Tibial nerve (tissue), 4 donors: ENCODE results near the gene MTHFD1L. TPM values are rescaled to one million over a fixed set of nuclear protein-coding genes. Genes with fewer than 3 reads are reported as not detected.
A peak's percentile ranks its signal among the peaks of the same experiment; 100 is the strongest.

Experiments used
- DNase-seq, 2 donors: peaks; one replicate each; pipeline ENCODE4 v3.0.0-alpha.2; 2019; ENCODE audit warnings: low spot score in 2 of 2
- H3K27ac ChIP-seq, 4 donors: fragments of 200-600 bp; sonication (generic) in 3 of 4; one replicate each; pipeline ENCODE4 v1.5.1; 2017 to 2019; ENCODE audit warnings: mild to moderate bottlenecking in 1 of 4
- H3K27me3 ChIP-seq, 2 donors: fragments of 200-600 bp; sonication (generic) in 1 of 2; one replicate each; pipeline versions ENCODE4 v1.5.1 to v1.6.0; 2017 to 2019
- H3K36me3 ChIP-seq, 3 donors: fragments of 200-600 bp; sonication (generic); one replicate each; pipeline ENCODE4 v1.5.1; 2018 to 2019
- H3K4me1 ChIP-seq, 4 donors: fragments of 200-600 bp; sonication (generic) in 3 of 4; one replicate each; pipeline ENCODE4 v1.5.1; 2017 to 2019
- H3K4me3 ChIP-seq, 4 donors: fragments of 200-600 bp; sonication (generic) in 3 of 4; one replicate each; pipeline ENCODE4 v1.5.1; 2017 to 2019; ENCODE audit warnings: mild to moderate bottlenecking in 1 of 4, moderate library complexity in 1 of 4
- H3K9me3 ChIP-seq, 4 donors: fragments of 200-600 bp; sonication (generic) in 3 of 4; one replicate each; pipeline ENCODE4 v1.5.1; 2017 to 2019
- EP300 ChIP-seq, 2 donors: sonication (generic); formaldehyde crosslinking; IDR thresholded peaks; one replicate each; pipeline ENCODE4 v1.6.1; 2017; ENCODE audit warnings: antibody characterized with exemption in 2 of 2, mild to moderate bottlenecking in 1 of 2
- POLR2A ChIP-seq, 2 donors: fragments of 450-650 bp; IDR thresholded peaks; one replicate each; pipeline ENCODE4 v1.6.1; 2017; ENCODE audit warnings: antibody characterized with exemption in 2 of 2, mild to moderate bottlenecking in 2 of 2, moderate library complexity in 2 of 2
- WGBS, 2 donors: methylation state at CpG; one replicate each; pipeline ENCODE4 v1.1.5; 2018; 5-methylcytosine and 5-hydroxymethylcytosine counted together
- total RNA-seq, 4 donors: library from RNA; depleted of rRNA; stranded (reverse); fragments of >200 nt; gene quantifications; one replicate each; pipeline ENCODE4 v1.1.0, GENCODE V29; 2016
- TF ChIP-seq, protein P1 (sequence below), 5 experiments: fragments of 200-600 bp in 3 of 5; fragments of 450-650 bp in 2 of 5; sonication (generic) in 3 of 5; IDR thresholded peaks; one replicate each; pipeline ENCODE4 v1.5.1; 2016 to 2019; ENCODE audit warnings: antibody characterized with exemption in 5 of 5, mild to moderate bottlenecking in 3 of 5, moderate library complexity in 2 of 5

The MTHFD1L gene
- total RNA-seq, 4 donors from 2014 or later: 8.4 to 35.1 (median 13.1) TPM

DNA sequence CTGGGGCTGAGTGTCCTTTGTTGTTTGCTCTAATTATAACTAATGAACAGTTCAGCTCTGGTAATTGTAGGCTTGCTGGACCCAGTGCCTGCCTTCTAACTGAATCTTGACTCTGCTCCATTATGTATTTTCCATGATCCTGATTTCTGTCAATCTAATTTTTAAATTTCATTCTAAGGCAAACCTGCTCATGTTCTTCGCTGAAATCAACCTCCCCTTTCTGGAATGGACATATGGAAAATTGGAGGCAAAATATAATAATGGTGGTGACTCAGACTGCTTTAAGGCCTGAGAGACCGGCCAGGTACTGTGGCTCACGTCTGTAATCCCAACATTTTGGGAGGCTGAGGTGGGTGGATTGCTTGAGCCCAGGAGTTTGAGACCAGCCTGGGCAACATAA lies 191.6 kb downstream of the MTHFD1L start:
- Histone ChIP-seq H3K9me3 (no peaks in the 10 kb centered on the region), H3K36me3 (no peaks in the 10 kb centered on the region), H3K27me3 (no peaks in the 10 kb centered on the region), H3K4me1 (peaks cover 0 to 40% (median 8%) of the 10 kb centered on the region in 4 donors), H3K27ac (peak overlapping the region in 2 of 4 donors; percentile 83 to 91), H3K4me3 (no peak overlapping the region)
- TF ChIP-seq, protein P1, sequence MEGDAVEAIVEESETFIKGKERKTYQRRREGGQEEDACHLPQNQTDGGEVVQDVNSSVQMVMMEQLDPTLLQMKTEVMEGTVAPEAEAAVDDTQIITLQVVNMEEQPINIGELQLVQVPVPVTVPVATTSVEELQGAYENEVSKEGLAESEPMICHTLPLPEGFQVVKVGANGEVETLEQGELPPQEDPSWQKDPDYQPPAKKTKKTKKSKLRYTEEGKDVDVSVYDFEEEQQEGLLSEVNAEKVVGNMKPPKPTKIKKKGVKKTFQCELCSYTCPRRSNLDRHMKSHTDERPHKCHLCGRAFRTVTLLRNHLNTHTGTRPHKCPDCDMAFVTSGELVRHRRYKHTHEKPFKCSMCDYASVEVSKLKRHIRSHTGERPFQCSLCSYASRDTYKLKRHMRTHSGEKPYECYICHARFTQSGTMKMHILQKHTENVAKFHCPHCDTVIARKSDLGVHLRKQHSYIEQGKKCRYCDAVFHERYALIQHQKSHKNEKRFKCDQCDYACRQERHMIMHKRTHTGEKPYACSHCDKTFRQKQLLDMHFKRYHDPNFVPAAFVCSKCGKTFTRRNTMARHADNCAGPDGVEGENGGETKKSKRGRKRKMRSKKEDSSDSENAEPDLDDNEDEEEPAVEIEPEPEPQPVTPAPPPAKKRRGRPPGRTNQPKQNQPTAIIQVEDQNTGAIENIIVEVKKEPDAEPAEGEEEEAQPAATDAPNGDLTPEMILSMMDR (IDR thresholded peaks at IDR 0.05): no peak
- no peak for TF ChIP-seq POLR2A (IDR thresholded peaks at IDR 0.05)
- no peak for TF ChIP-seq EP300 (IDR thresholded peaks at IDR 0.05)
- no peak for DNase-seq
- WGBS, 2 donors: 98 to 99% methylated on average over 3 of the region's 3 CpGs

DNA sequence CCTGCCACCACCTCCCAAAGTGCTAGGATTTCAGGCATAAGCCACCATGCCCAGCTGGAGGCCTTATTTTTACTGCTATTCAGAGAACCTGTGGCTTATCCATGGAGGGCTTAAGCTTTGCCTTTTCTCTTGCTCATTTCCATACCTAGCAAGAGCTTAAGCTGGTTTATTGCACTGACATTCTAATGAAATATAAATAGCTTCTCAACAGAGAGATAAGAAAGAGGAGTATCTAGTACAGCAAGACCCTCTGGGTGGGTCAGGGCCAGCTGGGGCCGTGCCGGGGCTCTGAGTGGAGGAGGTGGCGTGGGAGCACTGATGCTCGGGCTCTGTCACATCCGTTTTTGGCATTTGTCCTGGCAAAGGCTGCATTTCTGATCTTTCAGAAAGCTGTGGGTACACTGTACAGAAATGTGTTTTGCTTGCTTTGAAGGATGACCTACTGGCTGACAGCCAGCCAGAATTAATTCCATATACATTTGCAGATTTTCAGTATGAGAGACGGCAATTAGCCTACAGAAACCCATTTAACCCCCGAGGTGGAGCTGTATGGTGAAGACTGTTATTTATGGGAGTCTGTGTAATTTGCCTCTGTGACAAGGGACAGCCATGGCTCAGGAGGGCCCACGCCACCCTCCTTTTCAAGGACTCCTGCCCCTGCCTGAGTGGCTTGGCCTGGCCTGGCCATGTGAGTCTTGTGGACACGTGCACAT lies 192.7 kb downstream of the MTHFD1L start:
- Histone ChIP-seq H3K36me3 (no peaks in the 10 kb centered on the region), H3K27ac (peak overlapping the region in 3 of 4 donors; percentile 25 to 91 (median 83)), H3K4me1 (peaks cover 0 to 45% (median 12%) of the 10 kb centered on the region in 4 donors), H3K27me3 (no peaks in the 10 kb centered on the region), H3K9me3 (no peaks in the 10 kb centered on the region), H3K4me3 (no peak overlapping the region)
- 49 to 50% methylated on average over 9 of the region's 9 CpGs for WGBS, 2 donors
- no peak for DNase-seq
- no peak for TF ChIP-seq POLR2A (IDR thresholded peaks at IDR 0.05)
- TF ChIP-seq, protein P1 (IDR thresholded peaks at IDR 0.05): no peak
- TF ChIP-seq EP300 (IDR thresholded peaks at IDR 0.05): no peak

DNA sequence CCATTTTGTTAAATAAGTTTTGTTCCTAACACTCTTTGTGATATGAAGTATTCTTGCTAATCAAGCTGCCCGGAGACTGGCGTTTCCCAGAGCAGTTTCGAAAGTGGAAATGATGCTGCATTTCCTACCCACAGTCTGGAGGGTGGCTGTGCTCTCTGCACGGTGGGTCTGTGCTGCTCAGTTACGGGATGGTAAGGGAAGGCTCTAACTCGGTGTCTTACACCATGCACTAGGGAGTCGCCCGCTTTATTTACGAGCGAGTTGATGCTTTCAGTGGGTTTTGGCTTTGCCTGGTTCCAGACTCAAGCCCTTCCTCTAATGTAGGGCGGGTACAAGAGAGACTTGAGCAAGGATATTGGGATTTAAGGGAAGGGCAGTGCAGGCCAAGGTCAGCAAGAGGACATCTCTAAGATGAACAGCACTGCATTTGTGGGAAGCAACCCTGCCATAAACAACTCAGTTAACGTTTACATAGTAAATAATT lies 194.2 kb downstream of the MTHFD1L start:
- H3K4me1 ChIP-seq: peaks cover 0 to 52% (median 24%) of the 10 kb centered on the region in 4 donors
- no peaks in the 10 kb centered on the region for H3K9me3 ChIP-seq
- H3K27me3 ChIP-seq: no peaks in the 10 kb centered on the region
- TF ChIP-seq, protein P1 (IDR thresholded peaks at IDR 0.05): no peak
- no peak for TF ChIP-seq POLR2A (IDR thresholded peaks at IDR 0.05)
- TF ChIP-seq EP300 (IDR thresholded peaks at IDR 0.05): no peak
- no peak overlapping the region for H3K4me3 ChIP-seq
- no peaks in the 10 kb centered on the region for H3K36me3 ChIP-seq
- peak overlapping the region in 2 of 4 donors; percentile 83 to 91 for H3K27ac ChIP-seq
- WGBS, 2 donors: 73 to 74% methylated on average over 12 of the region's 12 CpGs
- DNase-seq: no peak

DNA sequence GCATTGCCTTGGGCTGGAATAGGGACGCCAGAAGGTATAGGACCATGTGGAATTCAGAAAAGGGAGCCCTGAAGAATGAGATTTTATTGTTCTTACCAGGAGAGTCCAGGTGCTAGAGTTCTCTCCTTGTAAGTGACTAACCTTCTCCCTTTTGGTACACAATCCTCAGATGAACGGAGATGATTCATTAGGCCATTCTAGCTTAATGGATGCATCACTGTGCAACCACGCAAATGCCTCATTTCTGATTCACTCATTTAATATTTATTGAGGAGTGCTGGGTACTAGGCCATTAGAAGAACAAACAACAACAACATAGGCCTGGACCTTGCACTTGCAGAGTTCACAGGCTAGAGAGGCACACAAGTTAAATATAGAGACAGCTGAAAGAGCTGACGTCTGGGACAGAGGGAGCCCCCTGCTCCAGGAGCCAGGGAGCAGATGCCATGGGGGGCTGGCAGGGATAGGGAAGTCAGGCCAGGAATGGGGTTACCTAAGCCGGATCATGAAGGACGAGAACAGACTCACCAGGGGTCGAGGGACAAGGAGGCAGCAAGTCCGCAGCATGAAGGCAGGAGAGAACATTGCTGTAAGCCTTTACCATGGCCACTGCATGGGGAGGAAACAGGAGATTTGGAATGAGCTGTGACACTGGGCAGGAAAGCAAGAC lies 194.7 kb downstream of the MTHFD1L start:
- Histone ChIP-seq H3K27me3 (no peaks in the 10 kb centered on the region), H3K27ac (peak overlapping the region in 3 of 4 donors; percentile 13 to 91 (median 87)), H3K36me3 (no peaks in the 10 kb centered on the region), H3K4me3 (no peak overlapping the region), H3K9me3 (no peaks in the 10 kb centered on the region), H3K4me1 (peaks cover 0 to 56% (median 26%) of the 10 kb centered on the region in 4 donors)
- no peak for TF ChIP-seq POLR2A (IDR thresholded peaks at IDR 0.05)
- TF ChIP-seq, protein P1 (IDR thresholded peaks at IDR 0.05): no peak
- TF ChIP-seq EP300 (IDR thresholded peaks at IDR 0.05): peak in 1 of 2 donors; percentile 48
- DNase-seq: no peak
- 76 to 79% methylated on average over 8 of the region's 8 CpGs for WGBS, 2 donors
